SK-N-MC (cell line): Measurements from ENCODE around the gene MRC2.

Experiments used
- EZH2 ChIP-seq: fragments of 200-600 bp; sonication (generic); IDR thresholded peaks from one replicate; pipeline ENCODE4 v1.6.1; 2017; ENCODE audit warnings: antibody characterized with exemption
- POLR2AphosphoS5 ChIP-seq: IDR thresholded peaks from 2 replicates; pipeline ENCODE4 v1.6.1; 2012; ENCODE audit warnings: mild to moderate bottlenecking, low read depth, low read length, borderline replicate concordance

GRCh38 chr17:62588109-62588508, 39.4 kb upstream of the MRC2 start:
- TF ChIP-seq POLR2AphosphoS5 (no peak), EZH2 (no peak)
